ENCODE measurements around the gene ADAMTS14. TPM values are rescaled to one million over a fixed set of nuclear protein-coding genes. Genes with fewer than 3 reads are reported as not detected.

Gene ADAMTS14
- polyA plus RNA-seq, 3 donors, result 0.05 TPM; not detected in 2

GRCh38 chr10:70782086-70782745 is 109.9 kb downstream of the ADAMTS14 start:
- H4K20me1 ChIP-seq (ENCODE audit: insufficient read depth, low read length), result no peaks in the 10 kb centered on the region
- no peaks in the 10 kb centered on the region for H3K9me3 Mint-ChIP-seq
- no peak overlapping the region for H3K9ac ChIP-seq (ENCODE audit: insufficient read depth, low read length, poor library complexity, severe bottlenecking)
- H3K4me1 ChIP-seq (ENCODE audit: control insufficient read depth in 1 of 2, insufficient read depth in 2 of 2, low read length in 2 of 2), result peaks cover 29 to 30% of the 10 kb centered on the region in 2 donors
- H3K4me3 ChIP-seq (replicated peaks in 1 of 3; ENCODE audit: low read depth in 2 of 3, low read length in 3 of 3), result no peak overlapping the region
- no peak overlapping the region for H3K4me2 ChIP-seq (replicated peaks; ENCODE audit: extremely low read depth, low read length, poor library complexity, severe bottlenecking)
- H3K27me3 Mint-ChIP-seq (ENCODE audit: low read depth in 3 of 3), result peaks cover 2 to 5% (median 2%) of the 10 kb centered on the region in 3 donors
- H2AFZ ChIP-seq (ENCODE audit: insufficient read depth, low read depth, low read length, poor library complexity, severe bottlenecking), result no peak overlapping the region
- H3K4me1 Mint-ChIP-seq, result peaks cover 31% of the 10 kb centered on the region
- H3K4me3 Mint-ChIP-seq, result no peak overlapping the region
- H3K27me3 ChIP-seq (ENCODE audit: control insufficient read depth in 2 of 2, insufficient read depth in 2 of 2, low read length in 2 of 2), result no peaks in the 10 kb centered on the region
- intact Hi-C loops (cut with micrococcal nuclease), result no loop called here
- no peaks in the 10 kb centered on the region for H3K9me3 ChIP-seq (replicated peaks in 1 of 2; ENCODE audit: control insufficient read depth in 1 of 2, insufficient read depth in 1 of 2, low read length in 2 of 2)
- H3K79me2 ChIP-seq (ENCODE audit: insufficient read depth, low read length), result no peaks in the 10 kb centered on the region
- WGBS (ENCODE audit: insufficient coverage), result no CpG with 5 or more reads among the region's 4 CpGs
- no peak overlapping the region for H3K27ac ChIP-seq (ENCODE audit: low read depth in 1 of 2, low read length in 2 of 2)
- H3K36me3 ChIP-seq (replicated peaks in 1 of 2; ENCODE audit: control insufficient read depth in 1 of 2, insufficient read depth in 2 of 2, low read length in 2 of 2), result no peaks in the 10 kb centered on the region
- peak overlapping the region in 1 of 7 donors; percentile 46 for H3K27ac Mint-ChIP-seq
- no peaks in the 10 kb centered on the region for H3K36me3 Mint-ChIP-seq
- no peak for DNase-seq
- TF ChIP-seq, protein P1, sequence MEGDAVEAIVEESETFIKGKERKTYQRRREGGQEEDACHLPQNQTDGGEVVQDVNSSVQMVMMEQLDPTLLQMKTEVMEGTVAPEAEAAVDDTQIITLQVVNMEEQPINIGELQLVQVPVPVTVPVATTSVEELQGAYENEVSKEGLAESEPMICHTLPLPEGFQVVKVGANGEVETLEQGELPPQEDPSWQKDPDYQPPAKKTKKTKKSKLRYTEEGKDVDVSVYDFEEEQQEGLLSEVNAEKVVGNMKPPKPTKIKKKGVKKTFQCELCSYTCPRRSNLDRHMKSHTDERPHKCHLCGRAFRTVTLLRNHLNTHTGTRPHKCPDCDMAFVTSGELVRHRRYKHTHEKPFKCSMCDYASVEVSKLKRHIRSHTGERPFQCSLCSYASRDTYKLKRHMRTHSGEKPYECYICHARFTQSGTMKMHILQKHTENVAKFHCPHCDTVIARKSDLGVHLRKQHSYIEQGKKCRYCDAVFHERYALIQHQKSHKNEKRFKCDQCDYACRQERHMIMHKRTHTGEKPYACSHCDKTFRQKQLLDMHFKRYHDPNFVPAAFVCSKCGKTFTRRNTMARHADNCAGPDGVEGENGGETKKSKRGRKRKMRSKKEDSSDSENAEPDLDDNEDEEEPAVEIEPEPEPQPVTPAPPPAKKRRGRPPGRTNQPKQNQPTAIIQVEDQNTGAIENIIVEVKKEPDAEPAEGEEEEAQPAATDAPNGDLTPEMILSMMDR (IDR thresholded peaks at IDR 0.05), result no peak

- H3K4me3 Mint-ChIP-seq, result peak overlapping the region in 1 of 2 donors; percentile 16
- H3K9me3 Mint-ChIP-seq, result no peaks in the 10 kb centered on the region
- 89% methylated on average over 8 of the region's 11 CpGs for WGBS (ENCODE audit: insufficient coverage)
- H3K27ac Mint-ChIP-seq, result peak overlapping the region in 2 of 7 donors; percentile 4 to 46
- Histone ChIP-seq H3K27ac (ENCODE audit: low read depth in 1 of 2, low read length in 2 of 2) (no peak overlapping the region), H3K27me3 (ENCODE audit: control insufficient read depth in 2 of 2, insufficient read depth in 2 of 2, low read length in 2 of 2) (no peaks in the 10 kb centered on the region), H3K4me2 (replicated peaks; ENCODE audit: extremely low read depth, low read length, poor library complexity, severe bottlenecking) (no peak overlapping the region), H3K9me3 (replicated peaks in 1 of 2; ENCODE audit: control insufficient read depth in 1 of 2, insufficient read depth in 1 of 2, low read length in 2 of 2) (no peaks in the 10 kb centered on the region), H3K4me1 (ENCODE audit: control insufficient read depth in 1 of 2, insufficient read depth in 2 of 2, low read length in 2 of 2) (peaks cover 29 to 30% of the 10 kb centered on the region in 2 donors), H3K36me3 (replicated peaks in 1 of 2; ENCODE audit: control insufficient read depth in 1 of 2, insufficient read depth in 2 of 2, low read length in 2 of 2) (no peaks in the 10 kb centered on the region), H3K9ac (ENCODE audit: insufficient read depth, low read length, poor library complexity, severe bottlenecking) (no peak overlapping the region), H4K20me1 (ENCODE audit: insufficient read depth, low read length) (no peaks in the 10 kb centered on the region), H2AFZ (ENCODE audit: insufficient read depth, low read depth, low read length, poor library complexity, severe bottlenecking) (no peak overlapping the region), H3K4me3 (replicated peaks in 1 of 3; ENCODE audit: low read depth in 2 of 3, low read length in 3 of 3) (peak overlapping the region in 1 of 3 experiments; percentile 15), H3K79me2 (ENCODE audit: insufficient read depth, low read length) (no peaks in the 10 kb centered on the region)
- TF ChIP-seq, protein P1 (IDR thresholded peaks at IDR 0.05), result no peak
- peak; percentile 25 to 51 (median 49) for DNase-seq
- H3K4me1 Mint-ChIP-seq, result peaks cover 31% of the 10 kb centered on the region
- intact Hi-C loops (cut with micrococcal nuclease), result no loop called here
- peaks cover 2 to 5% (median 2%) of the 10 kb centered on the region in 3 donors for H3K27me3 Mint-ChIP-seq (ENCODE audit: low read depth in 3 of 3)
- H3K36me3 Mint-ChIP-seq, result no peaks in the 10 kb centered on the region
Observed at GRCh38 chr10:70782746-70783680, 110.7 kb downstream of the ADAMTS14 start.
